PFSK-1 (cell line): ENCODE data around the gene DOCK4.

Experiments
- FOXP2 ChIP-seq: optimal IDR thresholded peaks from 2 replicates; pipeline ENCODE3; 2011; ENCODE audit warnings: borderline replicate concordance, control low read depth, inconsistent platforms; ENCODE audit not compliant: insufficient read depth; ENCODE audit errors: extremely low read length, extremely low read depth
- POLR2AphosphoS5 ChIP-seq: IDR thresholded peaks from 2 replicates; pipeline ENCODE4 v1.6.1; 2012; ENCODE audit warnings: low read depth, mild to moderate bottlenecking, control low read depth, low read length, moderate library complexity
- REST ChIP-seq, 2 experiments: IDR thresholded peaks; 2 replicates each; pipeline versions ENCODE4 v1.6.1 to v1.8.0; 2011 to 2012; ENCODE audit warnings: low read depth in 2 of 2, low read length in 2 of 2, control low read depth in 1 of 2, inconsistent platforms in 1 of 2, mild to moderate bottlenecking in 1 of 2, moderate library complexity in 1 of 2; ENCODE audit not compliant: insufficient read depth in 1 of 2
- SIN3A ChIP-seq: IDR thresholded peaks from 2 replicates; pipeline ENCODE4 v1.6.1; 2012; ENCODE audit warnings: mild to moderate bottlenecking, low read length, moderate library complexity, borderline replicate concordance; ENCODE audit not compliant: insufficient read depth
- TAF1 ChIP-seq: IDR thresholded peaks from 2 replicates; pipeline ENCODE4 v1.6.1; 2012; ENCODE audit warnings: low read length, control low read depth, borderline replicate concordance; ENCODE audit not compliant: insufficient read depth

The DOCK4 gene

GRCh38 chr7:112072541-112073245 lies 133.5 kb downstream of the DOCK4 start:
- TF ChIP-seq FOXP2 (no peak), TAF1 (no peak), POLR2AphosphoS5 (no peak), SIN3A (no peak), REST (IDR thresholded peaks at IDR 0.05; ENCODE audit: insufficient read depth in 1 of 2, low read depth in 2 of 2, low read length in 2 of 2) (no peak)

GRCh38 chr7:112071856-112072255 lies 134.3 kb downstream of the DOCK4 start:
- TF ChIP-seq SIN3A, result no peak
- no peak for TF ChIP-seq FOXP2
- no peak for TF ChIP-seq TAF1
- no peak for TF ChIP-seq POLR2AphosphoS5
- TF ChIP-seq REST (IDR thresholded peaks at IDR 0.05; ENCODE audit: insufficient read depth in 1 of 2, low read depth in 2 of 2, low read length in 2 of 2), result no peak

- TF ChIP-seq REST (IDR thresholded peaks at IDR 0.05; ENCODE audit: insufficient read depth in 1 of 2, low read depth in 2 of 2, low read length in 2 of 2) (no peak), TAF1 (no peak), FOXP2 (no peak), SIN3A (no peak), POLR2AphosphoS5 (no peak)
These were observed 135.4 kb downstream of the DOCK4 start for GRCh38 chr7:112070674-112071256.

GRCh38 chr7:112069879-112070321 lies 136.3 kb downstream of the DOCK4 start:
- TF ChIP-seq FOXP2 (no peak), REST (IDR thresholded peaks at IDR 0.05; ENCODE audit: insufficient read depth in 1 of 2, low read depth in 2 of 2, low read length in 2 of 2) (no peak)
